GM18517 (cell line): ENCODE measurements around the gene MEIS3.
"Not testable (repeated sequence)": the region's sequence is repeated elsewhere in the genome, so short reads cannot be mapped to it uniquely, and the experiment has no call there.

Experiments
- ATAC-seq: cut with Tn5 transposase; IDR thresholded peaks from one replicate; pipeline ENCODE4 v1.9.1; 2021; ENCODE audit warnings: mild to moderate bottlenecking, moderate library complexity; ENCODE audit not compliant: unreplicated experiment

Gene MEIS3

DNA sequence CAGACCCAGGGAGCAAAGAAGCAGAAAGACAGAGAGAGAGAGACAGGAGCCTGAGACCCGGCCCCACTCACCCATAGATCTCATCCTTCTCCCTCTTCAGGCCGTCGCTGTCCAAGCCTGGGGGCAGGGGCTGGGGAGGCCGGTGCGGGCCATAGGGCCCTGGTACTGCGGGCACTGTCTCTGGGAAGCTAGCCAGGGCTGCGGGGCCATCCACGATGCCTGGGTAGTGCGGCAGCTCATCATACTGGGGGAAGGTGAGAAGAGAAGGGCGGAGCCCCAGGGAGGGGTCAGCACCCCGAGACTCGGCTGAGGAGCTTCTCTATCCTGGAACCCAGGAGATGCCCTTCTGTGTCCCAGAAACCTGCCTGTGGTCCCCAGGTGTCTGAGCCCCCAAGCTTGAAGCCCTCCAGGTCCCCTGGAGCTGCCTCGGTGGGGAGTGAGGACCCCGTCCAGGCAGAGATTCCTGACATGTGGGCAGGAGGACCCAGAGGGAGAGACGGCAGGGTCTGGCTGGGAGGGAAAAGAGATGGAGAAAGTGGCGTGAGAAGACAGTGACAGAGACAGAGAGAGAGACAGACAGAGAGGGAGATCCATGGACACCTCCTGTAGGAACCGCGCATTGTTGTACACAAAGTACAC lies 2.1 kb downstream of the MEIS3 start:
- no peak for ATAC-seq

DNA sequence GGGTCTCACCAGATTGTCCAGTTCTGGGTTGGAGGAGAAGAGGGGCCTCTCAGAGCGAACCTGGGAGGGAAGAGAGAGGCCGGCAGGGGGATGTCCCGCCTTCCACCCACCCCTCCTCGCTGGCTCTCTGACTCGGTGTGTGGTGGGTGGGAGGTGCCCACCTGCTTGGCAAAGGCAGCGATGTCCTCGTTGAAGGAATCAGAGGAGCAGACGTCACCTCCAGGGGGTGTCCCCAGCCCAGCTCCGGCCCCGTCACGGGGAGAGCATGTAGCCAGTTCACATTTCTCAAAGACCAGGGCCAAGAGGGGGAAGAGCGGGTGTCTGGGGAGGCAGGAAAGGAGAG lies 2.7 kb downstream of the MEIS3 start:
- ATAC-seq, result no peak

- ATAC-seq, result no peak
These were observed 3.2 kb downstream of the MEIS3 start for GRCh38 chr19:47415953-47416642.

DNA sequence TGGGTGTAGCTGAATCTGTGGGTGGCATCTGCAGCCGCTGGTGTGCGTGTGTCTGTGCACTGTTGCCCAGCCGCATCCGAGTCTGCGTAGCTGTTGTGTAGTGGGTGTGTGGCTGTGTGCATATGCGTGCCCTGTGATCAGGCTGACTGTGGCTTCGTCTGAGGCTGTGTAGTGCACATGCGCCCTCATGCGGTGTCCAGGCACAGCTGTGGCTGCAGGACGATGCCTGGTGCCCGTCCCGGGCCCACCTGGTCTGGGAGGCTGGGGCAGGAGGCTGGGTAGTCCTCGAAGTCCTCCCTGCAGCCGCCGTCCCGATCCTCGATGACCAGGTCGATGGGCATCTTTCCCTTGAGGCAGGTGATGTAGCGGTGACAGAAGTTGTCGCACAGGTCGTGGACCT lies 4.9 kb downstream of the MEIS3 start:
- ATAC-seq, result no peak

GRCh38 chr19:47413941-47414340 lies 5.4 kb downstream of the MEIS3 start:
- ATAC-seq, result no peak

GRCh38 chr19:47411696-47412095 lies 7.6 kb downstream of the MEIS3 start:
- not testable (repeated sequence) for ATAC-seq

GRCh38 chr19:47411101-47411500 lies 8.2 kb downstream of the MEIS3 start:
- no peak for ATAC-seq

GRCh38 chr19:47408156-47408938 lies 11.0 kb downstream of the MEIS3 start:
- no peak for ATAC-seq

DNA sequence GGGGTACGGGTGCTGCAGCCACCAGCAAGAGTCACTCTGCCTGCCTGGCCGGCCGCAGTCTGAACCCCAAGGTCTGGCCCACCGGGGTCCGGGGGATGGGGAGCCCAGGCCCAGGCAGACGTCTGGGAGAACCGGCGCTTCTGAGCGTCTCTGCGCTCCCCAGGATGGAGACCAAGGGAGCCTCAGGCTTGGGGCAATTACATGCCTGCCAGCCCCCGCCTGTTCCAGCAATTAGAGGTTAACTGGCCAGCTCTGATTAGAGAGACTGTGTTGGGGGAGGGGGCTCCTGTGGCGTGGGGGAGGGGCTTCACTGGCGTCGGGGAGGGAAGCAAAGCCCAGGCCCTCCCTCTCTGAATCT lies 11.9 kb downstream of the MEIS3 start:
- no peak for ATAC-seq

GRCh38 chr19:47406711-47407416 lies 12.5 kb downstream of the MEIS3 start:
- no peak for ATAC-seq

GRCh38 chr19:47405854-47406417 lies 13.4 kb downstream of the MEIS3 start:
- no peak for ATAC-seq

DNA sequence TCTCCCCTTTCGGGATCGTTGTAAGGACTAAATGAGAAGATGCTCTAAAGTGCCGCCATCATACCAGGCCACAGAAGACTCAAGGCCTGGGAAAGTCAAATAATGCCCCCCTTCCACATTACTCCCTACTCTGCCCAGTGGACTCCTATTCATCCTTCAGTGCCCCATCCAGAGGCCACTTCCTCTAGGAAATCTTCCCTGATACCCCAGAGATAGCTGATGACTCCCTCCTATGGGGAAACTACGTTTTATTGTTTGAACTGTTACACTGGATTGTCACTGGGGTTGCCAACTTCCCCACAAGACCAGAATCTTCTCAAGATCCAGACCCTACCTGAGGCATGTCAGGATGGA lies 14.2 kb downstream of the MEIS3 start:
- no peak for ATAC-seq

GRCh38 chr19:47404334-47405196 lies 14.8 kb downstream of the MEIS3 start:
- no peak for ATAC-seq

DNA sequence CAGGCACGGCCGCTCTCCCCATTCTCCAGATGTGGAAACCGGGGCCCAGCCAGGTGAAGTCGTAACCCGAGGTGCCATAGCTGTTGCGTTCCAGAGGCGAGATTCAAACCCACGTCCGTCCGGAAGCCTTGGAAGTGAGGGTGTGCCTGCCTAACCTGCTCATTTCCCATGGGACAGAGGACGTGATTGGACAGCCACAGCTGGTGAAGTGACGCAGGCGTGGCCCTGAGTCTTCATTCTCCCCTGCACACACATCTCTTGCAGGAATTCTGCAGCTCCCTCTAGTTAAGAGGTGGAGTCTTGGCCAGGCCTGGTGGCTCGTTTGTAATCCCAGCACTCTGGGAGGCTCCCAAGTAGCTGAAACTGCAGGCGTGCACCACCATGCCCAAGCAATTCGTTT lies 16.8 kb downstream of the MEIS3 start:
- ATAC-seq, result no peak

GRCh38 chr19:47398707-47399597 lies 20.4 kb downstream of the MEIS3 start:
- ATAC-seq, result no peak

DNA sequence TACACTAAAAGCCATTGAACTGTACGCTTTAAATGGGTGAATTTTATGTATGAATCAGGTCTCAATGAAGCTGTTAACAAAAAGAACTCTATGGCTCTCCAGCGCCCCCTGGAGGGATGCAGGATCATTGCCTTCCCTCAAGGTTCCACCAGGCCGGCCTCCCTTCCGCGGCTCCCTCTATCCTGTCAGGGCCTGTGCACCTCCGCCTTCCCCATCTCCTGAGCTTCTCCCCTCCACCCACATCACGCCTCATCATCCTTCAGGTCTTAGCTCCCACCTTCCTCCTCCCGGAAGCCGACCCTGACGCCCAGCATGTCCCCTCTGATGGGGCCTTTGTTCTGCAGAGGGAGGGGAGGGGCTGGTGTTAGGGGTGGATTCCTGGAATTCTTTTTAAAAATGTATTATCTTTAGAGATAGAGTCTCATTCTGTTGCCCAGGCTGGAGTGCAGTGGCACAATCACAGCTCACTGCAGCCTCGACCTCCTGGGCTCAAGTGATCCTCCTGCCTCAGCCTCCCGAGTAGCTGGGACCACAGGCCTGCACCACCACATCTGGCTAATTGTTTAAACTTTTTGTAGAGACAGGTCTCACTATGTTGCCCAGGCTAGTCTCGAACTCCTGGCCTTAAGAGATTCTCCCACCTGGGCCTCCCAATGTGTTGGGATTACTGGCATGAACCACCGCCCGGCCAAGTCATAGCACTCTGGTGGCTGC lies 27.7 kb downstream of the MEIS3 start:
- no peak for ATAC-seq

DNA sequence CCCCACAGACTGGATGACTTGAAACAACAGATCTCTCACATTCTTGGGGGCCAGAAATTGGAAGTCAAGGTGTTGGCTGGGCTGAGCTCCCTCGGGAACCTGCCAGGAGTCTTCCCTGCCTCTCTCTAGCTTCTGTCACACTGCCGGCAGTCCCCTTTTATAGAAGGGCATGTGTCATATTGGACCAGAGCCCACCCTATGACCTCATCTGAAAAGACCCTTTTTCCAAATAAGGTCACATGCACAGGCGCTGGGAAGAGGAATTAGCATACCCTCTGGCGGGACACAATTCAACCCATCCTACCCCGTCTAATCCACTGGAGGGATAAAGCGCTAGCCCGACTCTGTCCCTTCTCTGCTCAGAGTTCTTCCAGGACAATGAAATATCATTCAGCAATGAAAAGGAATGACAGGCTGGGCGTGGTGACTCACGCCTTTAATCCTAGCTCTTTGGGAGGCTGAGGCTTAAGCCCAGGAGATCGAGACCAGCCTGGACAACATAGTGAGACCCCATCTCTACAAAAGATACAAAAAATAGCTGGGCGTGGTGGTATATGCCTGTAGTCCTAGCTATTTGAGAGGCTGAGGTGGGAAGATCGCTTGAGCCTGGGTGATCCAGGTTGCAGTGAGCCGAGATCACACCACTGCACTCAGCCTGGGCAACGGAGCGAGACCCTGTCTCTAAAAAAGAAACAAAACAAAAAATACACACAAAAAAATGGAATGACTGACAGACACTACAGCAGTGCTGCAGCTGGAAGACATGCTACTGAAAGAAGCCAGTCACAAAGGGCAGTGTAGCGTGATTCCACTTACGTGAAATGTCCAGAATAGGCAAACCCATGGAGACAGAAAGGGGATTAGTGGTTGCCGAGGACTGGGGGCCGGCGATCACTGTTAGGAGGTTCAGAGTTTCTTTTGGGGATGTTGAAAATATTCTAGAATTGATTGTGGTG lies 28.5 kb downstream of the MEIS3 start:
- no peak for ATAC-seq

DNA sequence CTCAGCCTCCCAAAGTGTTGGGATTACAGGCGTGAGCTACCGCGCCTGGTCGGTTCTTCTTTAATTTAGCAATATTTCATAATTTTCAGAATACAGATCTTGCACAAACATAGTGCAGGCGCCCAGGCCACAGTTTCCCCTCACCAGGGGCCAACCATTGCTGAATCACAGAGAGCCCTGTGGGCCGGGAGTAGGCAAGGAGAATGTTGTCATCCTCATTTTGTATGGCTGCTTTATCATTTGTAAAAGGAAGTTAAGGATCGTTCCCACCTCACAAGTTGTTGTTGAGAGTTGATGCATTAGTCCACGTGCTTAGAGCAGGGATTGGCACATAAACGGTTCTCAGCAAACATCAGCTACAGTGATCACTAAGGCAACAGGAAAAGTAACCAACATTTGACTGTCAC lies 30.2 kb downstream of the MEIS3 start:
- no peak for ATAC-seq
